Kidney tubule cell (primary cell): ENCODE measurements around the gene CLCF1.

Source experiments
- DNase-seq: peaks from one replicate; pipeline ENCODE4 v3.0.0-alpha.2; 2018; ENCODE audit warnings: low spot score

The CLCF1 gene

GRCh38 chr11:67374571-67375281, 1.3 kb upstream of the CLCF1 start:
- peak; percentile 94 for DNase-seq

- DNase-seq, result peak; percentile 100
Observed at GRCh38 chr11:67373648-67374570, 511 bp upstream of the CLCF1 start.

- peak; percentile 62 for DNase-seq
Observed at GRCh38 chr11:67372321-67372992, 941 bp downstream of the CLCF1 start.

- no peak for DNase-seq
Observed at GRCh38 chr11:67371911-67372320, 1.5 kb downstream of the CLCF1 start.

GRCh38 chr11:67371189-67371910, 2.0 kb downstream of the CLCF1 start:
- peak; percentile 77 for DNase-seq

GRCh38 chr11:67370351-67371076, 2.9 kb downstream of the CLCF1 start:
- DNase-seq, result peak; percentile 50

GRCh38 chr11:67369801-67370284, 3.6 kb downstream of the CLCF1 start:
- peak; percentile 62 for DNase-seq

GRCh38 chr11:67369275-67369674, 4.1 kb downstream of the CLCF1 start:
- DNase-seq, result no peak

- no peak for DNase-seq
Observed at GRCh38 chr11:67368621-67369020, 4.8 kb downstream of the CLCF1 start.

- DNase-seq, result no peak
Observed at GRCh38 chr11:67367761-67368227, 5.6 kb downstream of the CLCF1 start.

- no peak for DNase-seq
Observed at GRCh38 chr11:67366961-67367760, 6.2 kb downstream of the CLCF1 start.

- DNase-seq, result no peak
Observed at GRCh38 chr11:67366546-67366945, 6.9 kb downstream of the CLCF1 start.

GRCh38 chr11:67365736-67366444, 7.5 kb downstream of the CLCF1 start:
- no peak for DNase-seq

GRCh38 chr11:67364783-67365722, 8.3 kb downstream of the CLCF1 start:
- DNase-seq, result peak; percentile 37

GRCh38 chr11:67364169-67364568, 9.2 kb downstream of the CLCF1 start:
- no peak for DNase-seq

- DNase-seq, result peak; percentile 84
Observed at GRCh38 chr11:67357831-67358670, 15.3 kb downstream of the CLCF1 start.

- peak; percentile 90 for DNase-seq
Observed at GRCh38 chr11:67356864-67357561, 16.4 kb downstream of the CLCF1 start.
